ENCODE measurements around the gene SYNPO2. TPM values are rescaled to one million over a fixed set of nuclear protein-coding genes. Genes with fewer than 3 reads are reported as not detected.

The SYNPO2 gene
- total RNA-seq, 5 donors from 2014 or later (not counting 1 experiment from before 2014, with no cell fraction given) = 0.21 to 1.6 (median 1.2) TPM

DNA sequence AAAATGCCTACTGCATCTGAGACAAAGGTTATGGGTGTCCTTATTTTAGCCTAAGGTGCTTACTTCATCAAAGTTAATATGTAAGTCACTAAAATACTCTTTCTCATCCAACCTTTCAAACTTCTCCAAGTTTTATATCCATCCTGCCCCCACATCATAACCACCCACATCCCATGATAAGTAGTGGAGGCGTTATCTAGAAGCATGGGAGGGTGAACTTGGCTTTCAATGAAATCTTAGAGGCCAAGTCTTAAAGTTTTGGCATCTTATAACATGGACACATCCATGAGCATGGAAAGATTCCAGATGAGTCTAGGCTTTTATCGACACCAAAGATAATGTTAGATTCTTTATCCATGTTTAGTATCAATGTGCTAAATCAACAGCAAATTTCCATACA is 29.9 kb upstream of the SYNPO2 start:
- Histone ChIP-seq H3K27ac (ENCODE audit: low read length) (no peak overlapping the region), H3K4me1 (ENCODE audit: control insufficient read depth in 1 of 2, extremely low read depth in 1 of 2, insufficient read depth in 2 of 2, low read length in 2 of 2) (no peaks in the 10 kb centered on the region), H3K27me3 (replicated peaks in 1 of 2; ENCODE audit: control insufficient read depth in 2 of 2, extremely low read depth in 1 of 2, insufficient read depth in 2 of 2, low read length in 1 of 2) (no peaks in the 10 kb centered on the region), H3K9me3 (no peaks in the 10 kb centered on the region), H3K36me3 (ENCODE audit: control insufficient read depth in 2 of 2, extremely low read depth in 1 of 2, insufficient read depth in 1 of 2, low read length in 1 of 2) (no peaks in the 10 kb centered on the region), H3K4me3 (ENCODE audit: control insufficient read depth in 1 of 2, extremely low read depth in 1 of 2, low read length in 1 of 2) (no peak overlapping the region)
- ChIA-PET POLR2A (no interaction called here), CTCF (interaction anchor here in 1 of 2 donors (0.6 kb wide), 1 partner anchor 84 kb away, joined by 3 read pairs; no protein-coding TSS in a partner anchor)
- DNase-seq (no peak), ATAC-seq (replicated peaks in 1 of 4) (no peak)
- Mint-ChIP-seq H3K27me3 (no peaks in the 10 kb centered on the region), H3K36me3 (no peaks in the 10 kb centered on the region), H3K27ac (no peak overlapping the region), H3K4me3 (no peak overlapping the region), H3K4me1 (peaks cover 0 to 11% (median 9%) of the 10 kb centered on the region in 3 donors), H3K9me3 (no peaks in the 10 kb centered on the region)
- WGBS (ENCODE audit: insufficient coverage) = no CpG with 5 or more reads among the region's 2 CpGs

- 34% methylated on average over 5 of the region's 5 CpGs for WGBS (ENCODE audit: insufficient coverage)
- no peak overlapping the region for H3K27ac ChIP-seq (ENCODE audit: low read length)
- ATAC-seq (replicated peaks in 1 of 4) (peak in 3 of 4 experiments; percentile 49 to 70 (median 50)), DNase-seq (peak in 5 of 35 experiments; percentile 1 to 47 (median 5))
- no peaks in the 10 kb centered on the region for H3K9me3 ChIP-seq
- no peaks in the 10 kb centered on the region for H3K4me1 ChIP-seq (ENCODE audit: control insufficient read depth in 1 of 2, extremely low read depth in 1 of 2, insufficient read depth in 2 of 2, low read length in 2 of 2)
- H3K4me3 ChIP-seq (ENCODE audit: control insufficient read depth in 1 of 2, extremely low read depth in 1 of 2, low read length in 1 of 2) = no peak overlapping the region
- H3K27me3 Mint-ChIP-seq = peaks cover 0 to 6% of the 10 kb centered on the region in 2 donors
- peaks cover 0 to 2% (median 0%) of the 10 kb centered on the region in 3 donors for H3K4me1 Mint-ChIP-seq
- H3K4me3 Mint-ChIP-seq = no peak overlapping the region
- POLR2A ChIA-PET = no interaction called here
- no peaks in the 10 kb centered on the region for H3K36me3 ChIP-seq (ENCODE audit: control insufficient read depth in 2 of 2, extremely low read depth in 1 of 2, insufficient read depth in 1 of 2, low read length in 1 of 2)
- no peaks in the 10 kb centered on the region for H3K36me3 Mint-ChIP-seq
- no peak overlapping the region for H3K27ac Mint-ChIP-seq
- H3K27me3 ChIP-seq (replicated peaks in 1 of 2; ENCODE audit: control insufficient read depth in 2 of 2, extremely low read depth in 1 of 2, insufficient read depth in 2 of 2, low read length in 1 of 2) = no peaks in the 10 kb centered on the region
- CTCF ChIA-PET = interaction anchor here (0.6 to 3.1 kb wide), 16 partner anchors 11 to 103 kb away, joined by 3 to 15 read pairs (median 4); no protein-coding TSS in a partner anchor
- no peaks in the 10 kb centered on the region for H3K9me3 Mint-ChIP-seq
Observed at GRCh38 chr4:118865091-118865708, 23.5 kb upstream of the SYNPO2 start.

DNA sequence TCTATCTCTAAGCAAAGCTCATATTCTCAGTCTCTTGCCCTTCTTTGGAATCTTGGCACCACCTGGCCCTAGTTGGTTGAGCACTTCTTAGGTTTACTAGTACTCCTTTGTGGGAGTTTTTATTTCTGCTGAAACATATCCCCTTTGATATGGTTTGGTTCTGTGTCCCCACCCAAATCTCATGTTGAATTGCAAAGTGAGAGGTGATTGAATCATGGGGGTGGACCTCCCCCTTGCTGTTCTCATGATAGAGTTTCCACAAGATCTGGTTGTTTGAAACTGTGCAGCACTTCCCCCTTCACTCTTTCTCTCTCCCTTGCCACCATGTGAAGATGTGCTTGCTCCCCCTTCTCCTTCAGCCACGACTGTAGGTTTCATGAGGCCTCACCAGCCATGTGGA is 22.2 kb upstream of the SYNPO2 start:
- ChIA-PET POLR2A (interaction anchor here in 1 of 2 donors (0.9 to 1.2 kb wide), 2 partner anchors 16 to 36 kb away, joined by 3 to 4 read pairs; no protein-coding TSS in a partner anchor), CTCF (interaction anchor here (0.6 to 3.1 kb wide), 2 partner anchors 95 to 1857 kb away, joined by 6 to 15 read pairs; no protein-coding TSS in a partner anchor)
- H3K9me3 ChIP-seq = no peaks in the 10 kb centered on the region
- H3K4me3 ChIP-seq (ENCODE audit: control insufficient read depth in 1 of 2, extremely low read depth in 1 of 2, low read length in 1 of 2) = no peak overlapping the region
- H3K9me3 Mint-ChIP-seq = no peaks in the 10 kb centered on the region
- H3K36me3 ChIP-seq (ENCODE audit: control insufficient read depth in 2 of 2, extremely low read depth in 1 of 2, insufficient read depth in 1 of 2, low read length in 1 of 2) = no peaks in the 10 kb centered on the region
- H3K36me3 Mint-ChIP-seq = no peaks in the 10 kb centered on the region
- no peaks in the 10 kb centered on the region for H3K4me1 ChIP-seq (ENCODE audit: control insufficient read depth in 1 of 2, extremely low read depth in 1 of 2, insufficient read depth in 2 of 2, low read length in 2 of 2)
- no peak overlapping the region for H3K27ac Mint-ChIP-seq
- H3K27me3 ChIP-seq (replicated peaks in 1 of 2; ENCODE audit: control insufficient read depth in 2 of 2, extremely low read depth in 1 of 2, insufficient read depth in 2 of 2, low read length in 1 of 2) = no peaks in the 10 kb centered on the region
- peaks cover 0 to 6% of the 10 kb centered on the region in 2 donors for H3K27me3 Mint-ChIP-seq
- no CpG with 5 or more reads among the region's 1 CpG for WGBS (ENCODE audit: insufficient coverage)
- no peak overlapping the region for H3K4me3 Mint-ChIP-seq
- H3K4me1 Mint-ChIP-seq = peaks cover 0 to 2% (median 0%) of the 10 kb centered on the region in 3 donors
- DNase-seq (no peak), ATAC-seq (replicated peaks in 1 of 4) (no peak)
- no peak overlapping the region for H3K27ac ChIP-seq (ENCODE audit: low read length)

DNA sequence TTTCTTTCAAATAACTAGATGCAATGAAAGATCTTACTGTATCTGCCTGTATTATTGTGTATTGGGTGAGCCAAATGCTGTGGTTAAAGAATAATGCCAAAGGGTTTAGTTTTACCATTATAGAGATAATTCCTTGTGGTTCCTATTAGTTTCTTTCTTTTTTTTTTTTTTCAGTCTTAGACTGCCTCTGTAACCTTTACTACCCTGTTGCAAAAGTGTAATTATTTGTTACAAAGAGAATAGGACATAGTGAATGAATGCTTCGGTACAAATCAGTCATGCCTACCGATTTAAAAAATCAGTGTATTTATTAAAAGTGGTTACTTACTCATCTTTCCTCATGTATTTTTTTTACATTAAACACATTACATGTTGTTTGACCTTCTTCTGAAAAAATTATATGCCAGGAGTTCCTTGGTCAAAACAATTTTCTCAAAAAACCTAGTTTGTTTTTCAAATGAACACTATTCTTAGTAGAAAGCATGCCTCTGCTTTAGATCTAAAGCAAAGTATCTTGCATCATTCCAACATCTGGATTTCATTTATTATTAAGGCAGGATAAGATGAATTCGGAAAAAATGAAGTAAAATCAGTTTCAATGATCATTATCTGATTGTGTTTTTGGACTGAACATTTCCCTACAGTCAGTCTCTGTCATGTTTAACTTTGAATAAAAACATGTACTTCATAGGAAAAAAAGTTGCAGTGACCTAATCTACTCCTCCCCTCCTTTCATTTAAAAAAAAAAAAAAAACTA is 21.2 kb upstream of the SYNPO2 start:
- Mint-ChIP-seq H3K27ac (no peak overlapping the region), H3K27me3 (peaks cover 0 to 6% of the 10 kb centered on the region in 2 donors), H3K9me3 (no peaks in the 10 kb centered on the region), H3K4me3 (no peak overlapping the region), H3K36me3 (no peaks in the 10 kb centered on the region), H3K4me1 (peaks cover 0 to 2% (median 0%) of the 10 kb centered on the region in 3 donors)
- Histone ChIP-seq H3K36me3 (ENCODE audit: control insufficient read depth in 2 of 2, extremely low read depth in 1 of 2, insufficient read depth in 1 of 2, low read length in 1 of 2) (no peaks in the 10 kb centered on the region), H3K27me3 (replicated peaks in 1 of 2; ENCODE audit: control insufficient read depth in 2 of 2, extremely low read depth in 1 of 2, insufficient read depth in 2 of 2, low read length in 1 of 2) (no peaks in the 10 kb centered on the region), H3K4me1 (ENCODE audit: control insufficient read depth in 1 of 2, extremely low read depth in 1 of 2, insufficient read depth in 2 of 2, low read length in 2 of 2) (no peaks in the 10 kb centered on the region), H3K9me3 (no peaks in the 10 kb centered on the region), H3K27ac (ENCODE audit: low read length) (no peak overlapping the region), H3K4me3 (ENCODE audit: control insufficient read depth in 1 of 2, extremely low read depth in 1 of 2, low read length in 1 of 2) (no peak overlapping the region)
- ATAC-seq (replicated peaks in 1 of 4) (no peak), DNase-seq (no peak)
- ChIA-PET POLR2A (interaction anchor here in 1 of 2 donors (1.2 kb wide), 1 partner anchor 17 kb away, joined by 4 read pairs; no protein-coding TSS in a partner anchor), CTCF (no interaction called here)
- no CpG with 5 or more reads among the region's 3 CpGs for WGBS (ENCODE audit: insufficient coverage)

GRCh38 chr4:118869808-118870342 is 18.8 kb upstream of the SYNPO2 start:
- DNase-seq (no peak), ATAC-seq (replicated peaks in 1 of 4) (no peak)
- POLR2A ChIA-PET = no interaction called here
- no CpG with 5 or more reads among the region's 2 CpGs for WGBS (ENCODE audit: insufficient coverage)
- Mint-ChIP-seq H3K9me3 (no peaks in the 10 kb centered on the region), H3K4me1 (no peaks in the 10 kb centered on the region), H3K4me3 (no peak overlapping the region), H3K27ac (no peak overlapping the region), H3K27me3 (peaks cover 0 to 13% of the 10 kb centered on the region in 2 donors), H3K36me3 (peaks cover 11% of the 10 kb centered on the region)
- H3K36me3 ChIP-seq (ENCODE audit: control insufficient read depth in 2 of 2, extremely low read depth in 1 of 2, insufficient read depth in 1 of 2, low read length in 1 of 2) = no peaks in the 10 kb centered on the region
- no peaks in the 10 kb centered on the region for H3K27me3 ChIP-seq (replicated peaks in 1 of 2; ENCODE audit: control insufficient read depth in 2 of 2, extremely low read depth in 1 of 2, insufficient read depth in 2 of 2, low read length in 1 of 2)
- no peak overlapping the region for H3K4me3 ChIP-seq (ENCODE audit: control insufficient read depth in 1 of 2, extremely low read depth in 1 of 2, low read length in 1 of 2)
- CTCF ChIA-PET = interaction anchor here in 1 of 2 donors (0.5 kb wide), 1 partner anchor 21 kb away, joined by 3 read pairs; no protein-coding TSS in a partner anchor
- no peaks in the 10 kb centered on the region for H3K9me3 ChIP-seq
- H3K27ac ChIP-seq (ENCODE audit: low read length) = no peak overlapping the region
- H3K4me1 ChIP-seq (ENCODE audit: control insufficient read depth in 1 of 2, extremely low read depth in 1 of 2, insufficient read depth in 2 of 2, low read length in 2 of 2) = no peaks in the 10 kb centered on the region

GRCh38 chr4:118872181-118872580 is 16.5 kb upstream of the SYNPO2 start:
- Mint-ChIP-seq H3K4me1 (no peaks in the 10 kb centered on the region), H3K4me3 (no peak overlapping the region), H3K9me3 (peaks cover 0 to 3% (median 0%) of the 10 kb centered on the region in 3 donors), H3K36me3 (peaks cover 22% of the 10 kb centered on the region), H3K27me3 (peaks cover 0 to 17% of the 10 kb centered on the region in 2 donors), H3K27ac (no peak overlapping the region)
- Histone ChIP-seq H3K4me1 (ENCODE audit: control insufficient read depth in 1 of 2, extremely low read depth in 1 of 2, insufficient read depth in 2 of 2, low read length in 2 of 2) (no peaks in the 10 kb centered on the region), H3K4me3 (ENCODE audit: control insufficient read depth in 1 of 2, extremely low read depth in 1 of 2, low read length in 1 of 2) (no peak overlapping the region), H3K36me3 (ENCODE audit: control insufficient read depth in 2 of 2, extremely low read depth in 1 of 2, insufficient read depth in 1 of 2, low read length in 1 of 2) (no peaks in the 10 kb centered on the region), H3K27ac (ENCODE audit: low read length) (no peak overlapping the region), H3K9me3 (no peaks in the 10 kb centered on the region), H3K27me3 (replicated peaks in 1 of 2; ENCODE audit: control insufficient read depth in 2 of 2, extremely low read depth in 1 of 2, insufficient read depth in 2 of 2, low read length in 1 of 2) (no peaks in the 10 kb centered on the region)
- ATAC-seq (replicated peaks in 1 of 4) (no peak), DNase-seq (no peak)
- CTCF ChIA-PET = no interaction called here
- 100% methylated on average over 1 of the region's 4 CpGs for WGBS (ENCODE audit: insufficient coverage)
- POLR2A ChIA-PET = no interaction called here

Data from T-cell (primary cell).